OCI-LY7 (cell line): Measurements from ENCODE around the gene UNC13B.

Experiments
- CTCF ChIP-seq: fragments of 200-600 bp; sonication (generic); conservative IDR thresholded peaks from 2 replicates; pipeline ENCODE4 v1.5.1; 2014; ENCODE audit warnings: mild to moderate bottlenecking, antibody characterized with exemption, low read length, moderate library complexity, mixed read lengths
- EZH2phosphoT487 ChIP-seq: fragments of 200-600 bp; sonication (generic); IDR thresholded peaks from 2 replicates; pipeline ENCODE4 v1.6.1; 2018; ENCODE audit warnings: low read depth, borderline replicate concordance, mild to moderate bottlenecking, mixed run types, antibody characterized with exemption, low read length, moderate library complexity, mixed read lengths

DNA sequence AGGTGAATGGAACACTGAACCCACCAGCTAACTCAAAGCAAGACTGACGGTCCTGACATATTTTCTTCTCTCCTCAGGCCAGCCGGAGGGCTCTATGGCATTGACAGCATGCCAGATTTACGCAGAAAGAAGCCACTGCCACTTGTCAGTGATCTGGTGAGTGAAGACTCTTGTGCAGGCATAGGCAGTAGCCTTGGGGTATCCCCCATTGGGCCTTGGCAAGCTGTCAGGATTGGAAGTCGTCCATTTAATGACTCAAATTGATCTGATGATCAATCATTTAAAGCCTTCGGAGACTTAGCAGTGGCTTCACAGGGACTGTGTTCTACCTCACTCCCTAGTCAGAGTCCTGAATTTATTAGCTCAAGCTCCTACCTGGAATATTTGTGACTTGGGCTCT is 208.4 kb downstream of the UNC13B start:
- TF ChIP-seq CTCF (no peak), EZH2phosphoT487 (no peak)
